HCT116 (cell line): Measurements from ENCODE around the gene BNC2. TPM values are rescaled to one million over a fixed set of nuclear protein-coding genes. Genes with fewer than 3 reads are reported as not detected.
A peak's percentile ranks its signal among the peaks of the same experiment; 100 is the strongest.

Experiments used
- ATAC-seq: fragments of 200-7000 bp; cut with Tn5 transposase; 2 replicates; pipeline ENCODE4 v1.9.1; 2020; ENCODE audit warnings: mild to moderate bottlenecking, moderate library complexity
- BruUV-seq: library from RNA; stranded (reverse); fragments of 400-500 nt; replicated peaks from 2 replicates; lab custom pipeline; 2021; lab: Mats Ljungman, UMichigan
- CTCF ChIA-PET: fragments of 300-600 bp; sonication (Branson Sonifier 250); formaldehyde crosslinking; loops from one replicate; lab custom pipeline; 2021; ENCODE audit warnings: antibody characterized with exemption; lab: Charles Lee
- POLR2A ChIA-PET: fragments of 300-600, 350-600 bp; sonication (Branson Sonifier 250); formaldehyde crosslinking; loops from one replicate; lab custom pipeline; 2021; ENCODE audit warnings: antibody characterized with exemption; lab: Charles Lee
- RAD21 ChIA-PET, 2 experiments: fragments of 300-600 bp; sonication (Branson Sonifier 250); formaldehyde crosslinking; loops; one replicate each; lab custom pipeline; 2023; ENCODE audit warnings: low total read pairs in 2 of 2; ENCODE audit not compliant: uncharacterized antibody in 2 of 2, unreplicated experiment in 2 of 2, low non-redundant PET in 1 of 2; lab: Charles Lee
- DNase-seq: peaks from one replicate; pipeline ENCODE4 v3.0.0-alpha.2; 2010; ENCODE audit warnings: low read depth, low spot score
- H2AFZ ChIP-seq: fragments of 200-600 bp; shearing (Covaris generic), sonication (generic); 2 replicates; pipeline ENCODE4 v1.6.1; 2017; ENCODE audit warnings: low read depth, mixed run types, mixed read lengths, antibody characterized with exemption, low read length; ENCODE audit not compliant: poor library complexity, severe bottlenecking
- H3K27ac ChIP-seq: 2 replicates; pipeline ENCODE4 v1.5.1; 2012; ENCODE audit warnings: low read depth, low read length
- H3K27me3 ChIP-seq: fragments of 200-600 bp; sonication (generic); 2 replicates; pipeline ENCODE4 v1.6.1; 2016; ENCODE audit warnings: mixed run types, low read length, mixed read lengths; ENCODE audit not compliant: insufficient read depth
- H3K36me3 ChIP-seq, 2 experiments: fragments of 200-500 bp in 1 of 2; fragments of 200-600 bp in 1 of 2; sonication (Bioruptor generic) in 1 of 2; sonication (generic) in 1 of 2; 2 replicates each; pipeline versions ENCODE4 v1.5.1 to v1.6.1; 2014 to 2016; ENCODE audit warnings: low read length in 2 of 2, inconsistent platforms in 1 of 2, mixed read lengths in 1 of 2, mixed run types in 1 of 2; ENCODE audit not compliant: insufficient read depth in 2 of 2, control insufficient read depth in 1 of 2
- H3K4me1 ChIP-seq, 2 experiments: fragments of 200-600 bp in 1 of 2; sonication (generic) in 1 of 2; 2 replicates each; pipeline versions ENCODE4 v1.5.1 to v1.6.1; 2012 to 2017; ENCODE audit warnings: low read length in 2 of 2, inconsistent platforms in 1 of 2, mild to moderate bottlenecking in 1 of 2, mixed read lengths in 1 of 2, mixed run types in 1 of 2, moderate library complexity in 1 of 2; ENCODE audit not compliant: insufficient read depth in 2 of 2, control insufficient read depth in 1 of 2
- H3K4me2 ChIP-seq: fragments of 200-600 bp; sonication (generic); 2 replicates; pipeline ENCODE4 v1.6.1; 2017; ENCODE audit warnings: mixed run types, low read length, mixed read lengths
- H3K4me3 ChIP-seq, 2 experiments: fragments of 200-600 bp in 1 of 2; sonication (generic) in 1 of 2; replicated peaks in 1 of 2; 2 replicates each; pipeline ENCODE4 v1.5.1; 2011 to 2016; ENCODE audit warnings: low read length in 2 of 2, control low read depth in 1 of 2, low read depth in 1 of 2, mild to moderate bottlenecking in 1 of 2, mixed read lengths in 1 of 2, mixed run types in 1 of 2
- H3K79me2 ChIP-seq: fragments of 200-600 bp; sonication (generic); 2 replicates; pipeline ENCODE4 v1.6.1; 2017; ENCODE audit warnings: mild to moderate bottlenecking, mixed run types, low read length, moderate library complexity, mixed read lengths; ENCODE audit not compliant: insufficient read depth
- H3K9ac ChIP-seq: fragments of 200-600 bp; sonication (generic); 2 replicates; pipeline ENCODE4 v1.6.1; 2016; ENCODE audit warnings: low read length, mixed read lengths
- H3K9me2 ChIP-seq: fragments of 200-600 bp; sonication (generic), shearing (Covaris generic); 2 replicates; pipeline ENCODE4 v1.6.1; 2017; ENCODE audit warnings: mixed run types, mild to moderate bottlenecking, moderate library complexity; ENCODE audit not compliant: insufficient read depth
- H3K9me3 ChIP-seq, 2 experiments: fragments of 200-500 bp in 1 of 2; fragments of 200-600 bp in 1 of 2; sonication (Bioruptor generic) in 1 of 2; sonication (generic) in 1 of 2; 2 replicates each; pipeline ENCODE4 v1.6.1; 2014 to 2017; ENCODE audit warnings: low read length in 2 of 2, mixed read lengths in 2 of 2, inconsistent platforms in 1 of 2, low read depth in 1 of 2, mild to moderate bottlenecking in 1 of 2, mixed run types in 1 of 2, moderate library complexity in 1 of 2; ENCODE audit not compliant: control insufficient read depth in 1 of 2, insufficient read depth in 1 of 2
- H4K20me1 ChIP-seq: fragments of 200-600 bp; sonication (generic), shearing (Covaris generic); 2 replicates; pipeline ENCODE4 v1.6.1; 2017; ENCODE audit warnings: mixed run types, mild to moderate bottlenecking, moderate library complexity; ENCODE audit not compliant: insufficient read depth
- CTCF ChIP-seq, 3 experiments: fragments of 200-600 bp in 1 of 3; sonication (generic) in 1 of 3; IDR thresholded peaks in 2 of 3; conservative IDR thresholded peaks in 1 of 3; 2 replicates each; pipeline ENCODE4 v1.5.1; 2012 to 2017; ENCODE audit warnings: low read depth in 2 of 3, low read length in 2 of 3, antibody characterized with exemption in 1 of 3, borderline replicate concordance in 1 of 3, control low read depth in 1 of 3, mild to moderate bottlenecking in 1 of 3, mixed read lengths in 1 of 3, mixed run types in 1 of 3, moderate library complexity in 1 of 3; ENCODE audit not compliant: insufficient read depth in 1 of 3
- REST ChIP-seq: IDR thresholded peaks from 2 replicates; pipeline ENCODE4 v1.6.1; 2012; ENCODE audit warnings: low read depth
- ZBTB33 ChIP-seq: IDR thresholded peaks from 2 replicates; pipeline ENCODE4 v1.6.1; 2011; ENCODE audit warnings: mild to moderate bottlenecking, low read length, moderate library complexity; ENCODE audit not compliant: insufficient replicate concordance; ENCODE audit errors: extremely low read depth
- intact Hi-C: fragments of 100-400 bp; cut with micrococcal nuclease; formaldehyde crosslinking; loops from 2 replicates; pipeline ENCODE4 v1.10.0; 2022
- total RNA-seq: library from RNA; stranded (reverse); gene quantifications from one replicate; pipeline ENCODE4 v1.2.1, GENCODE V29; 2021; ENCODE audit not compliant: unreplicated experiment

The BNC2 gene
- total RNA-seq, 1 experiment from 2014 or later, result 0.37 TPM

GRCh38 chr9:16640649-16641048, 229.8 kb downstream of the BNC2 start:
- CTCF ChIA-PET, result no interaction called here
- BruUV-seq, result no TSS peak
- no peak for DNase-seq

More at GRCh38 chr9:16640649-16641048, 229.8 kb downstream of the BNC2 start:
- Histone ChIP-seq H3K36me3 (no peaks in the 10 kb centered on the region), H3K79me2 (no peaks in the 10 kb centered on the region), H3K9me2 (no peaks in the 10 kb centered on the region), H3K4me3 (no peak overlapping the region), H3K4me1 (no peaks in the 10 kb centered on the region), H3K27ac (no peak overlapping the region), H4K20me1 (no peaks in the 10 kb centered on the region; the same call in 1 of the 2 replicates), H3K4me2 (no peak overlapping the region), H3K9ac (no peak overlapping the region), H3K27me3 (peaks cover 3% of the 10 kb centered on the region; the same call in 1 of the 2 replicates), H2AFZ (no peak overlapping the region), H3K9me3 (no peaks in the 10 kb centered on the region)
- ATAC-seq, result no peak
- intact Hi-C loops, result loop anchor here (10.0 kb wide), 1 partner anchor 64 kb away; no protein-coding TSS in a partner anchor
- ChIA-PET RAD21 (no interaction called here), POLR2A (no interaction called here)
- TF ChIP-seq ZBTB33 (no peak), CTCF (IDR thresholded peaks at IDR 0.05 in 2 of 3, conservative IDR thresholded peaks at IDR 0.05 in 1 of 3; ENCODE audit: borderline replicate concordance in 1 of 3, insufficient read depth in 1 of 3, low read depth in 2 of 3, low read length in 2 of 3) (0 out of 6 replicates have a peak, but pooled peaks of 1 of the 3 experiments have one; percentile 15), REST (no peak)
